T-helper 1 cell treated with Interleukin-12 subunit alpha and Interleukin-12 subunit beta and Interleukin-4 antibody, amounts not matched to agents 30 μg/mL and 1 μg/mL, for 36 hours (primary cell): ENCODE data around the gene CBFA2T3.

Source experiments
- H3K27ac Mint-ChIP-seq: one replicate; pipeline ENCODE4 v1.8.0; 2021; ENCODE audit warnings: mild to moderate bottlenecking, mixed read lengths
- H3K27me3 Mint-ChIP-seq: one replicate; pipeline ENCODE4 v1.8.0; 2021; ENCODE audit warnings: low read depth, mixed read lengths
- H3K36me3 Mint-ChIP-seq: one replicate; pipeline ENCODE4 v1.8.0; 2021; ENCODE audit warnings: low read depth, mixed read lengths
- H3K4me1 Mint-ChIP-seq: one replicate; pipeline ENCODE4 v1.8.0; 2021; ENCODE audit warnings: low read depth, mixed read lengths
- H3K4me3 Mint-ChIP-seq: one replicate; pipeline ENCODE4 v1.8.0; 2021; ENCODE audit warnings: mild to moderate bottlenecking, moderate library complexity, mixed read lengths
- H3K9me3 Mint-ChIP-seq: one replicate; pipeline ENCODE4 v1.8.0; 2021; ENCODE audit warnings: mixed read lengths

The CBFA2T3 gene

GRCh38 chr16:88993946-88994600 is 17.1 kb upstream of the CBFA2T3 start:
- Mint-ChIP-seq H3K27me3 (peaks cover 2% of the 10 kb centered on the region), H3K9me3 (peaks cover 16% of the 10 kb centered on the region), H3K4me3 (no peak overlapping the region), H3K36me3 (peaks cover 3% of the 10 kb centered on the region), H3K27ac (no peak overlapping the region), H3K4me1 (no peaks in the 10 kb centered on the region)

GRCh38 chr16:88993166-88993761 is 16.3 kb upstream of the CBFA2T3 start:
- H3K27me3 Mint-ChIP-seq = no peaks in the 10 kb centered on the region
- no peaks in the 10 kb centered on the region for H3K4me1 Mint-ChIP-seq
- no peak overlapping the region for H3K27ac Mint-ChIP-seq
- H3K4me3 Mint-ChIP-seq = no peak overlapping the region
- H3K9me3 Mint-ChIP-seq = peaks cover 12% of the 10 kb centered on the region
- H3K36me3 Mint-ChIP-seq = peaks cover 3% of the 10 kb centered on the region

- H3K36me3 Mint-ChIP-seq = peaks cover 2% of the 10 kb centered on the region
- no peaks in the 10 kb centered on the region for H3K4me1 Mint-ChIP-seq
- H3K27ac Mint-ChIP-seq = no peak overlapping the region
- no peak overlapping the region for H3K4me3 Mint-ChIP-seq
- peaks cover 5% of the 10 kb centered on the region for H3K9me3 Mint-ChIP-seq
- H3K27me3 Mint-ChIP-seq = peaks cover 5% of the 10 kb centered on the region
Measured at GRCh38 chr16:88992351-88993165, 15.6 kb upstream of the CBFA2T3 start.

DNA sequence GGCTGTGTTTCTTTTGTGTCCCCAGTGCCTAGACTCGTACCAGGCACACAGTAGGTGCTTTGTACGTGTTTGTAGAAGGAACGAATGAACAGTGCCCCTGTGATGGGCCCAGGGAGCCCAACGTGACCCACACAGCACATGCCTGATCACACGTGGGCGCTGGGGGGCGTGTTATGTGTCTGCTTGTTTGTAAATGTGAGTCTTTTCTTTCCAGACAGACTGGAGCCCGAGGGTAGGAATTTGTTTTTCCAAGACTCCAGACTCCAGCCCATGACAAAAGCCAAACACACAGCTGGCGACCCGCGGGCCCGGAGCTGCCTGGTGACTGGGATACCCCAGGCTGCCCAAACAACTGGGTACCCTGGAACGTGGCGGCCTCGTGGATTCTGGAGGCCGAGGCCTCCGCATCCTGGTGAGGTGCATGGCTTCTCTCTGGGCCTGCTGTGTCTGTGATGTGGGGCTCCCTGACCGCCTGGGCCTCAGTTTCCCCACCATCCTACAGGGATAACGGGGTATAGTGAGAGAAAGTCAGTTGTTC is 14.9 kb upstream of the CBFA2T3 start:
- Mint-ChIP-seq H3K9me3 (no peaks in the 10 kb centered on the region), H3K4me1 (no peaks in the 10 kb centered on the region), H3K27ac (no peak overlapping the region), H3K4me3 (no peak overlapping the region), H3K36me3 (no peaks in the 10 kb centered on the region), H3K27me3 (peaks cover 5% of the 10 kb centered on the region)

- peaks cover 5% of the 10 kb centered on the region for H3K27me3 Mint-ChIP-seq
- H3K4me1 Mint-ChIP-seq = no peaks in the 10 kb centered on the region
- H3K9me3 Mint-ChIP-seq = no peaks in the 10 kb centered on the region
- no peak overlapping the region for H3K27ac Mint-ChIP-seq
- H3K36me3 Mint-ChIP-seq = no peaks in the 10 kb centered on the region
- H3K4me3 Mint-ChIP-seq = no peak overlapping the region
Measured at GRCh38 chr16:88989852-88990547, 13.0 kb upstream of the CBFA2T3 start.

DNA sequence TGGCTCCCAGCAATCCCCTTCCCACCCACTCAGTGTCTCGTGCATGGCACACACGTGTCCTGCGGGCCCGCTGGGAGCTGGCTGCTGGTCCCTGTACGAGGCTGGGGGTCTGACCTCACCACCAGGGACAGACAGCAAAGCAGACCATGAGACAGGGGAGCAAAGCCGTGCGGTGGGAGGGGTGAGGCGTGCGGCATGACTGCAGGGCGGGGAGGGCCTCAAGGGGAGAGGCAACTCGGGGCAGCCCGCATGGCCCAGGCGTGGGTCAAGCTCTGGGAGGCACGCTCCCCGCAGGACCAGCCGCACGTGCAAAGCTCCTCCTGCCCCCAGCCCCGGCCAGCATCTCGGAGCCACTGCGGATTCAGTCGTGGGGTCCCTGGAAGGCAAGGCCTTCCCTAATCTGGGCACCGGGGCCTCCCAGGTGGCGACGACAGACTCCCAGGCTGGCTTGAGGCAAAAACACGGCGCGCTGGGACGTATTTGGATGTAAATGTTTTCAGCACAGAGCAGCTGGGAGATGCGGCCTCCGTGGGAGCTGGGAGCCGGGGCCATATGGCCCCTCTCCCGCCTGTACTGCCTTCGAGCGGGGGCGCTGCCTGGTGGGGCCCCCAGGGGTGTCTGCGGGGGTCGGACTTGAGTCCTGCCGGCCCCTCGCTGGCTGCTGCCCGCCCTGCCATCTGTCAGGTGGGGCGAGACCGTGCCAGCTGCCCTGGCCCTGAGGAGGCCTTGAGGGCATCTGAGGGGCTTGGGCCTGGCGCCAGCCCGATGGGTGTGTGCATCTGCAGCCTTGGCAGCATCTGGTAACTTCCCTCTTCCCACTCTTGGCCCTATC is 12.2 kb upstream of the CBFA2T3 start:
- H3K27me3 Mint-ChIP-seq = peaks cover 5% of the 10 kb centered on the region
- no peak overlapping the region for H3K27ac Mint-ChIP-seq
- no peaks in the 10 kb centered on the region for H3K4me1 Mint-ChIP-seq
- H3K9me3 Mint-ChIP-seq = no peaks in the 10 kb centered on the region
- H3K36me3 Mint-ChIP-seq = no peaks in the 10 kb centered on the region
- no peak overlapping the region for H3K4me3 Mint-ChIP-seq

DNA sequence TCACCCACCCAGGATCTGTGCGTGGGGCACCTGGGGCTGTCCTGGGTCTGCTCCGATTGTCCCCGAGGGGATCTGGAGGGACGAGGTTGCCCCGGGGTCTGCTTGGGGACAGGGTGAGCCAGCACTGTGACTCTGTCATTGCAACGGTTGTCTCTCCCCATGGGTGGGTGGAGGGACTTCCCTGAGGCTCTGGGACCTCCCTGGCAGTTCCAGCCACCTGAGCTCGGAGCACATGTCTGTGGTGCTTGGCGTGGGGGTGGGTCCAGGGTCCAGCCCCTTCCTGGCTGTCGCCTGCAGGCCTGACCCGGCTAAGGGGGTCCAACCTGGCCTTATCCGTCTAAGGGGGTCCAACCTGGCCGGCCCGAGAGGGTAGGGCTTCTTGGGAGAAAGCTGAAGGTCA is 8.5 kb upstream of the CBFA2T3 start:
- Mint-ChIP-seq H3K9me3 (no peaks in the 10 kb centered on the region), H3K27me3 (peaks cover 5% of the 10 kb centered on the region), H3K36me3 (no peaks in the 10 kb centered on the region), H3K4me3 (no peak overlapping the region), H3K4me1 (no peaks in the 10 kb centered on the region), H3K27ac (no peak overlapping the region)

DNA sequence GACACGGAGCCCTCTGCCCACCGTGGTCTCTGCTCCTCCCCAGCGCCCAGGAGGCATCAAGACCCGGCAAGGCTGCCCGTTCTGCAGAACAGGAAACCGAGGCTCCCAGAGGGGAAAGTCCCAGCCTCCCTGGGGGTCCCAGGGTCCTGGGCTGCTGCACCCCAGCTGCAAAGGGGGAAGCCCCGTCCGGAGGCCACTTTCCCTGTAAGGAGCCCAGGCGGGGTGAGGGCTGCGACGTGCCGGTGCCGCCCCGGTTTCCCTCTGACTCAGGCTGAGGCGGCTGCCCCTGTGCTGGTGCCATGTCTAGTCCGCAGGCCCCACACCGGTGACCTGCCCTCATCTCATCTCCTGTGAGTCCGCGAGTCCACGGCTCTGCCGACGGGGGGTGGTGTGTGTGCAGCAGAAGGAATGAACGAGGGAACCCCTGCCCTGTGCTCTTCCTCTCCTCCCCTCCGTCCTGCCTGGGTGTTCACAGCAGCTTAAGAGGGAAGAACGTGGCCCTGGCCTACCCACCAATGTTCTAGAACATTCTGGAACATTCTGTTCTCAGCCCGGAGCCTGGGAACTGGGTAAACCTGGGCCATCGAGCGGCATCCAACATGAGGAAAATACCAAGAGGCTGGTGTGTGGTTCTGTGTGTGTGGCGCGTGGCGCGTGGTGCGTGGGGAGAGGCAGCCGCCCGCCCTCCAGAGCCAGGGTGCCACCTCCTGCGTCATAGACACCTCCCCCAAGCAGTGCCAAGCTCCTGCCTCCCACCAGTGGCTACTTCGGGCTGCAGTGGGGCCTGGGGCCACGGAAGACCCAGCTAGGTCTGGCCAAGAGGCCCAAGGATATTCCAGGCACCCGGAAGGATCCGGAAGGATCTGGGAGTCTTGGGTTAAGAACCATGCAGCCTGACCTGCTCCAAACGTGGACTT is 7.0 kb upstream of the CBFA2T3 start:
- H3K27ac Mint-ChIP-seq = no peak overlapping the region
- H3K4me3 Mint-ChIP-seq = no peak overlapping the region
- no peaks in the 10 kb centered on the region for H3K4me1 Mint-ChIP-seq
- H3K27me3 Mint-ChIP-seq = peaks cover 5% of the 10 kb centered on the region
- no peaks in the 10 kb centered on the region for H3K36me3 Mint-ChIP-seq
- H3K9me3 Mint-ChIP-seq = no peaks in the 10 kb centered on the region

DNA sequence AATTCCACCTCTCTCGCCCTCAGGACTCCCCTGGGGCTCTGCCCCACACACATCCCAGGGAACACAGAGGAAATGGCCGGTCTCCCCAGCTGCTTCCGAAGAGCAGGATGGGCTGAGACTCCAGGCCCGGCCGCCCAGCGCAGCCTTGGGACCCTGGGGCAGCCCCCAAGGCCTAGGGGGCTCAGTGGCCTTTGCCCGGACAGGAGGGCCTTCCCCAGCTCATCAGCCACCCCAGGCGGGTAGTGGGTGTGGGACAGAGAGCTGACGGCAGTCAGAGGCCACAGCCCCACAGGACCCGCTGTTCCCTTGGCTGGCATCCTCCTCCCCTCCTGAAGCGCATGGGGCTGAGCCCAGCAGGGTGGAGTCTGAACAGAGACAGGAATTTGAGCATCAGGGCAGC is 6.2 kb upstream of the CBFA2T3 start:
- Mint-ChIP-seq H3K9me3 (no peaks in the 10 kb centered on the region), H3K4me1 (no peaks in the 10 kb centered on the region), H3K36me3 (no peaks in the 10 kb centered on the region), H3K27me3 (peaks cover 8% of the 10 kb centered on the region), H3K27ac (no peak overlapping the region), H3K4me3 (no peak overlapping the region)

GRCh38 chr16:88982286-88983084 is 5.5 kb upstream of the CBFA2T3 start:
- H3K4me1 Mint-ChIP-seq = no peaks in the 10 kb centered on the region
- H3K27ac Mint-ChIP-seq = no peak overlapping the region
- peaks cover 5% of the 10 kb centered on the region for H3K27me3 Mint-ChIP-seq
- H3K36me3 Mint-ChIP-seq = no peaks in the 10 kb centered on the region
- H3K9me3 Mint-ChIP-seq = no peaks in the 10 kb centered on the region
- H3K4me3 Mint-ChIP-seq = no peak overlapping the region

DNA sequence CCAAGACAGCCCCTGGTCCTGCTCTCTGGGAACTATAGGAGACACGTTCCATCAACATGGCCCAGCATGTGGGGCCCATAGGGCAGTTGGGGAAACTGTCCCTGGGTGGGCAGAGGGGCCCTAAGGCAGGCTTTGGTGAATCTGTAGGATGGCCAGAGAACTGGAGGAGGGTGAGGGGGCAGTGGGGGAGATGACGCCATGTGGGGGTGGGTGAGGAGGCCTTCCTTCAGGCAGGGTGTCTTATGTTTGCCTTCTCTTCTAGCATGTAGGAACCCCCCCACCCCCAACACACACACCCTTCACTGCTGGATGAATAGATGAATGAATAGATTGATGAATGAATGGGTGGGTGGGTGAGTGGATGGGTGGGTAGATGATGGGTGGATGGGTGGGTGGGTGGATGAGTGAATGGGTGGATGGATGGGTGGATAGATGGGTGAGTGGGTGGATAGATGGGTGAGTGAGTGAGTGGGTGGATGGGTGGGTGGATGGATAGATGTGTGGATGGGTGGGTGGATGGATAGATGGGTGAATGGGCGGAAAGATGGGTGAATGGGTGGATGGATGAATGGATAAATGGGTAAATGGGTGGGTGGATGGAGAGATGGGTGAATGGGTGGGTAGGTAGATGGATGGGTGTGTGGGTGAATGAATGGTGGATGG is 2.5 kb upstream of the CBFA2T3 start:
- Mint-ChIP-seq H3K4me1 (no peaks in the 10 kb centered on the region), H3K27ac (no peak overlapping the region), H3K27me3 (peaks cover 23% of the 10 kb centered on the region), H3K4me3 (no peak overlapping the region), H3K9me3 (no peaks in the 10 kb centered on the region), H3K36me3 (no peaks in the 10 kb centered on the region)
